HL-60 (cell line): ENCODE data around the gene COL11A1.

ENCODE experiments used
- CTCF ChIP-seq: IDR thresholded peaks from one replicate; pipeline ENCODE4 v1.5.1; 2011; ENCODE audit warnings: low read length, control low read depth, inconsistent platforms; ENCODE audit not compliant: insufficient read depth
- POLR2AphosphoS5 ChIP-seq: IDR thresholded peaks from 2 replicates; pipeline ENCODE4 v1.6.1; 2012; ENCODE audit warnings: low read depth

- TF ChIP-seq CTCF: no peak
- no peak for TF ChIP-seq POLR2AphosphoS5
These were observed 19.1 kb downstream of the COL11A1 start for GRCh38 chr1:103089221-103089620.
